HG03139 (cell line): ENCODE results near the gene PRKCZ.

Experiments
- ATAC-seq: cut with Tn5 transposase; IDR thresholded peaks from one replicate; pipeline ENCODE4 v1.9.1; 2021; ENCODE audit not compliant: unreplicated experiment

Gene PRKCZ

GRCh38 chr1:2192031-2192995 is 142.1 kb downstream of the PRKCZ start:
- no peak for ATAC-seq

- ATAC-seq = no peak
These were observed 143.5 kb downstream of the PRKCZ start for GRCh38 chr1:2193514-2194281.

GRCh38 chr1:2194319-2194897 is 144.2 kb downstream of the PRKCZ start, which contains the start of gene FAAP20:
Gene FAAP20, minus strand, starts transcription at chr1:2194772. Its CDS starts 23 bp downstream, at chr1:2194749.
- peak; percentile 41 for ATAC-seq

- ATAC-seq = peak; percentile 50
These were observed 144.9 kb downstream of the PRKCZ start for GRCh38 chr1:2194898-2195673.

GRCh38 chr1:2195785-2196184 is 145.6 kb downstream of the PRKCZ start:
- no peak for ATAC-seq

- ATAC-seq = no peak
These were observed 146.9 kb downstream of the PRKCZ start for GRCh38 chr1:2196901-2197638.

GRCh38 chr1:2197707-2198165 is 147.5 kb downstream of the PRKCZ start:
- no peak for ATAC-seq

GRCh38 chr1:2198571-2198970 is 148.4 kb downstream of the PRKCZ start:
- no peak for ATAC-seq

GRCh38 chr1:2199042-2199810 is 149.0 kb downstream of the PRKCZ start:
- ATAC-seq = peak; percentile 33

- no peak for ATAC-seq
These were observed 150.2 kb downstream of the PRKCZ start for GRCh38 chr1:2200308-2200943.

GRCh38 chr1:2201062-2201461 is 150.9 kb downstream of the PRKCZ start:
- no peak for ATAC-seq

GRCh38 chr1:2202008-2202575 is 151.9 kb downstream of the PRKCZ start:
- no peak for ATAC-seq

- ATAC-seq = no peak
These were observed 152.8 kb downstream of the PRKCZ start for GRCh38 chr1:2202843-2203601.

- ATAC-seq = no peak
These were observed 153.6 kb downstream of the PRKCZ start for GRCh38 chr1:2203671-2204414.

GRCh38 chr1:2204415-2205190 is 154.4 kb downstream of the PRKCZ start:
- ATAC-seq = no peak
